Effector memory CD4-positive, alpha-beta T cell (primary cell): Measurements from ENCODE around the gene GNPAT.

ENCODE experiments used
- DNase-seq, 3 donors: peaks; one replicate each; pipeline ENCODE4 v3.0.0-alpha.2; 2020
- H3K27ac ChIP-seq: 2 replicates; pipeline ENCODE4 v1.7.0; 2013; ENCODE audit warnings: mild to moderate bottlenecking, low read length, moderate library complexity; ENCODE audit not compliant: insufficient read depth, poor library complexity, severe bottlenecking
- H3K27me3 ChIP-seq: replicated peaks from 2 replicates; pipeline ENCODE4 v1.7.0; 2013; ENCODE audit warnings: mild to moderate bottlenecking, low read length; ENCODE audit not compliant: insufficient read depth, control insufficient read depth, poor library complexity, severe bottlenecking
- H3K36me3 ChIP-seq: 2 replicates; pipeline ENCODE4 v1.7.0; 2013; ENCODE audit warnings: mild to moderate bottlenecking, low read length, moderate library complexity; ENCODE audit not compliant: control insufficient read depth, insufficient read depth
- H3K4me1 ChIP-seq: 2 replicates; pipeline ENCODE4 v1.7.0; 2013; ENCODE audit warnings: low read length, mild to moderate bottlenecking; ENCODE audit not compliant: control insufficient read depth, insufficient read depth, poor library complexity, severe bottlenecking
- H3K4me3 ChIP-seq: 2 replicates; pipeline ENCODE4 v1.7.0; 2013; ENCODE audit warnings: low read length, low read depth, mild to moderate bottlenecking; ENCODE audit not compliant: insufficient read depth, poor library complexity, severe bottlenecking
- H3K9me3 ChIP-seq: 2 replicates; pipeline ENCODE4 v1.7.0; 2013; ENCODE audit warnings: mild to moderate bottlenecking, low read length, moderate library complexity; ENCODE audit not compliant: control insufficient read depth

The GNPAT gene

DNA sequence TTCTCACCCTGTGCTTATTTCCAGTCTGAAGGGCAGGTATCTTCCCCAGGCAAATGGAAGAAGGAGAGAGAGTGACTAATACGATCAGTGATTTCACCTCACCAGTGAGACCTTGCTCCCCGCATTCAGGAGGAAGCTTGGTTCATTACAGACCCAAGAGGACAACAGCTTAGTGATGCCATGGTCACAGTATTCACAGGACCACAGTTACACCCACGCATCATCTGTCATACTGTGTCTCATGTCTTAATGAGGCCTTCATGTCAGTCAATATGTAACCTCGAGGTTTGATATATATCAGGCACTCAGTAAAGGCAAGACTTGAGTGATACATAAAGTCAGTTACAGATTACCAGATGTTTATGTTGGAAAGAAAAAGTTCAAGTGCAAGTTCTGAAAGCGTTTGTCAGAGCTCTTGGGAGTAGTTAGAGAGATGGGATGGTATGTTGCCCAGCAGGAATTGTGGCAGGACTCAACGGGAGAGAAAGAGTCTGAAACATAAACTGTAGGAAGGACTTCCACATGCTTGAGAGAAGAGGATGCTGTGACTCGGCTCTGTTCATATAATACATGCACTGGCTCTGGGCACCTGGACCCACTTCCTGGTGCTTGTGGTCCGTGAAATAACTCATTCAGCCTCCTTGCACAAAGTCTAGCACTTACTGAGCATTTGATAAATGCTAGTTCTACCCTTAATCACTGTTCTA is 33.3 kb downstream of the GNPAT start:
- no peaks in the 10 kb centered on the region for H3K9me3 ChIP-seq
- H3K27ac ChIP-seq, result no peak overlapping the region
- no peaks in the 10 kb centered on the region for H3K27me3 ChIP-seq
- peaks cover 45% of the 10 kb centered on the region for H3K36me3 ChIP-seq
- no peak for DNase-seq
- H3K4me3 ChIP-seq, result no peak overlapping the region
- no peaks in the 10 kb centered on the region for H3K4me1 ChIP-seq

DNA sequence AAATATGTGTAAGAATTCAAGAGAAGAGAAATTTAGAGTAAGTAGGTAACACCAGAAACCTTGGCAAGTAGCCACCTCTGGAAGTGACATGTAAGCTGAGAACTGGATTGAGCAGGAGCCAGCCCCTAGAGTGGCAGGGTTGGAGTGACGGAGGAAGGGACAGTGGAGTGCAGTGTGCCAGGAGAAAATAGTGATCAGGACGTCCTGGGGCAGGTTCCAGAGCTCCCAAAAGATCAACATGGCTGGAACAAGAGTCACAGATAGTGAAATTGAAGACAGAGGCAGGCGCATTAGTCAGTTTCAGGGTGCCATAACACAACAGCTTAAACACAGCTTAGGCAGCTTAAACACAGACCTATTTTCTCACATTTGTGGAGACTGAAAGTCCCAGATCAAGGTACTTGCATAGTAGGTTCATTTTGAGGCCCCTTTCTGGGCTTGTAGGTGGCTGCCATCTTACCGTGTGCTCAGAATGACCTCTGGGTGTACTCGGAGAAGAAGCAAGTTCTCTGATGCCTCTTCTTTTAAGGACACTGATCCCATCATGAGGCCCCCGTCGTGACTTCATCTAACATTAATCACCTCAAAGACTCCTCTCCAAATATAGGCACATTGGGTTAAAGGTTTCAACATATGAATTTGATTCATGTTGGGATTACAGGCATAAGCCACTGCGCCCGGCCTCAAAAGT is 37.2 kb downstream of the GNPAT start:
- Histone ChIP-seq H3K36me3 (peaks cover 33% of the 10 kb centered on the region), H3K4me3 (no peak overlapping the region), H3K27ac (no peak overlapping the region), H3K4me1 (no peaks in the 10 kb centered on the region), H3K9me3 (no peaks in the 10 kb centered on the region), H3K27me3 (no peaks in the 10 kb centered on the region)
- DNase-seq, result no peak

DNA sequence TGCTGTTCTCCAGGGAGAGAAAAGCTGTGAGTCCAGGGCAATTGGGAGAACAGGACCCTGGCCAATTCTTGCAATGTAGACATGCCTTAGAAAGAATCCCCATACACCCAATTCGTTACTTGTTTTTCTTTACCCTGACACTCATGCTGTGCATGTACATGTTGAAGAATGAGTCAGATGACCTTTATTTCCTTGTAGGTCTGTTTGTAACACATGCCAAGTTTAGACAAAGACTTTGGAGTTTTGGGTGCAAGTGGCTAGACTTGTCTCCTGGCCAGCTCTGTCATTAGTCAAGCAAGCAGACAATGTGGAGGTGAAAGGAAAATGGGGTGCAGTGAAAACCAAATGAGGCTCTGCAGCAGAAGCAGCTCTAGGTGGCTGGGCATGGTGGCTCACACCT is 38.1 kb downstream of the GNPAT start:
- Histone ChIP-seq H3K27ac (no peak overlapping the region), H3K4me1 (no peaks in the 10 kb centered on the region), H3K4me3 (no peak overlapping the region), H3K27me3 (no peaks in the 10 kb centered on the region), H3K9me3 (no peaks in the 10 kb centered on the region), H3K36me3 (peaks cover 26% of the 10 kb centered on the region)
- DNase-seq, result no peak

DNA sequence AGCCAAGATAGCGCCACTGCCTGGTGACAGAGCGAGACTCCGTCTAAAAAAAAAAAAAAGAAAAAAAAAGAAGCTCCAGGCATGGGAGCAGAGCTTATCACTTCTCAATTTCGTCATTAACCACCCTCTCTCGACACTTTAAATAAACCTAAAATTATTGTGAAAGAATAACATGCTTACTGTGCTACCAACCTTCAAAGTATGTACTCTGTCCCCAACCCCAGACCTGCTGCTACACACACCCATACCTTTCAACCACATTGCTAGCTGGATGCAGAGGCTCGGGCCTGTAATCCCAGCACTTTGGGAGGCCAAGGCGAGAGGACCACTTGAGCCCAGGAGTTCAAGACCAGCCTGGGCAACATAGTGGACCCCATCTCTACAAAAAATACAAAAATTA is 38.7 kb downstream of the GNPAT start:
- H3K27ac ChIP-seq, result no peak overlapping the region
- H3K27me3 ChIP-seq, result no peaks in the 10 kb centered on the region
- H3K36me3 ChIP-seq, result peaks cover 20% of the 10 kb centered on the region

DNA sequence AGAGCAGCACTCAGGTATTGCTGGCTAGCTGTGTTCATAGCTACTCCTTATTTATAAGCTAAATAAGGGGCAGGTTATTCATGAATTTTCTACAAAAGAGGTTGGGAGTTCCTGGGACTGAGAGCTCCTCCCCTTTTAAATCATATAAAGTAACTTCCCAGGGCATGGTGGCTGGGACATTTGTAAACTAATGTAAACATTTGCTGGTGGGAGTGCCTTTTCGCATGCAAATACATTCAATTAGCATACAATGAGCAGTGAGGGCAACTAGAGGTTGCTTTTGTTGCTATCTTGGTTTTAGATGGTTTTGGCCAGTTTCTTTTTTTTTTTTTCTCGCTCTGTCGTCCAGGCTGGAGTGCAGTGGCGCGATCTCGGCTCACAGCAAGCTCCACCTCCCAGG is 43.4 kb downstream of the GNPAT start:
- no peaks in the 10 kb centered on the region for H3K36me3 ChIP-seq
- DNase-seq, result no peak
- H3K9me3 ChIP-seq, result no peaks in the 10 kb centered on the region
- no peak overlapping the region for H3K4me3 ChIP-seq
- H3K27ac ChIP-seq, result no peak overlapping the region
- no peaks in the 10 kb centered on the region for H3K4me1 ChIP-seq
- H3K27me3 ChIP-seq, result no peaks in the 10 kb centered on the region

More for the DNA sequence above, 38.7 kb downstream of the GNPAT start:
- Histone ChIP-seq H3K9me3 (no peaks in the 10 kb centered on the region), H3K4me1 (no peaks in the 10 kb centered on the region), H3K4me3 (no peak overlapping the region)
- DNase-seq, result no peak

DNA sequence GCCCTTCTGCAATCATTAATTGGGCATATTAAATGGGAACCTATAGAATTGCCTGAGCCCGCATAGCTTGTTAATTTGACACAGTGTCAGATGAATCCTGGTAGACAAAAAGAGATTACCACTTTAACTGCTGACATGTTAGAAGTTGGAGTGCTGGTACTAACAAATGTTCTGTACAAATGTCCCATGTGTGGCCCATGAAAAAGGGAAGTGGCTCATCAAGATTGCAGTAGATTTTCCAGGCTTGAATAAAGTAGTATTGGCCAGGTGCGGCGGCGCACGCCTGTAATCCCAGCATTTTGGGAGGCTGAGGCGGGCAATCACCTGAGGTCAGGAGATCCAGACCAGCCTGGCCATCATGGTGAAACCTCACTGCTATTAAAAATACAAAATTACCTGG is 45.6 kb downstream of the GNPAT start:
- no peaks in the 10 kb centered on the region for H3K27me3 ChIP-seq
- DNase-seq, result no peak
- no peaks in the 10 kb centered on the region for H3K9me3 ChIP-seq
- no peak overlapping the region for H3K27ac ChIP-seq
- no peak overlapping the region for H3K4me3 ChIP-seq
- no peaks in the 10 kb centered on the region for H3K4me1 ChIP-seq
- H3K36me3 ChIP-seq, result no peaks in the 10 kb centered on the region

DNA sequence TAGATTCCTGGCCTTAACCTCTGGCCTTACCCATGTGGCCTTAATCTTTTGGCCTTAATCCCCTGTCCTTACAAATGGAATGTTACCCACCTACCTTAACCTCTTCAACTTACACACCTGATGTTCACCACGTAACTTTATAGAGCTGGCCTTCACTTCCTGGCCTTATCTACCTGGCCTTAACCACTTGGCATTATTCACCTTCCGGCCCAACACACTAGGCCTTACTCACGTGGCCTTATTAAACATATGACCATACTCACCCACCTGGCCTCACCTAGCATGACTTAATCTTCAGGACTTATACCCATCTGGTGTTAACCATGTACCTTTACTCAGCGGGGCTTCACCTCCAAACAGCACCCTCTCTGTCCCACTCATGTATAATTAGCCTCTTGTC is 54.9 kb downstream of the GNPAT start:
- Histone ChIP-seq H3K4me3 (no peak overlapping the region), H3K4me1 (no peaks in the 10 kb centered on the region), H3K9me3 (no peaks in the 10 kb centered on the region), H3K27me3 (no peaks in the 10 kb centered on the region), H3K27ac (no peak overlapping the region), H3K36me3 (no peaks in the 10 kb centered on the region)
- no peak for DNase-seq

DNA sequence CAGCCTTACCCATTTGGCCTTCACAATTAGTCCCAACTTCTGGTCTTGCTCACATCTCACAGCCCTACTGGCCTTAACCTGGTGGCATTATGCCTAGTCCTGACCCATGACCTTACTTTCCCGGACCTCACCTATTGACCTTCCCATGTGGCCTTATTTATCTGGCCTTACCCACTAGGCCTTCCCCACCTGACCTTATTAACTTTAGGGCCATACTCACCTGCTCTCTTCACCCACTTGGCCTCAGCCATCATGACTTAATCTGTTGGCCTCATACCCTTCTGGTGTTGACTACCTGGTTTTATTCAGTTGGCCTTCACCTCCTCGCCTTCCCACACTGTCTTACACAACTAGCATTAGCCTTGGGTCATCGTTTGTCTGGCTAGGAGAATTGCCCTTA is 61.0 kb downstream of the GNPAT start:
- Histone ChIP-seq H3K27me3 (no peaks in the 10 kb centered on the region), H3K4me3 (no peak overlapping the region), H3K36me3 (no peaks in the 10 kb centered on the region), H3K27ac (no peak overlapping the region), H3K4me1 (no peaks in the 10 kb centered on the region), H3K9me3 (no peaks in the 10 kb centered on the region)
- no peak for DNase-seq

DNA sequence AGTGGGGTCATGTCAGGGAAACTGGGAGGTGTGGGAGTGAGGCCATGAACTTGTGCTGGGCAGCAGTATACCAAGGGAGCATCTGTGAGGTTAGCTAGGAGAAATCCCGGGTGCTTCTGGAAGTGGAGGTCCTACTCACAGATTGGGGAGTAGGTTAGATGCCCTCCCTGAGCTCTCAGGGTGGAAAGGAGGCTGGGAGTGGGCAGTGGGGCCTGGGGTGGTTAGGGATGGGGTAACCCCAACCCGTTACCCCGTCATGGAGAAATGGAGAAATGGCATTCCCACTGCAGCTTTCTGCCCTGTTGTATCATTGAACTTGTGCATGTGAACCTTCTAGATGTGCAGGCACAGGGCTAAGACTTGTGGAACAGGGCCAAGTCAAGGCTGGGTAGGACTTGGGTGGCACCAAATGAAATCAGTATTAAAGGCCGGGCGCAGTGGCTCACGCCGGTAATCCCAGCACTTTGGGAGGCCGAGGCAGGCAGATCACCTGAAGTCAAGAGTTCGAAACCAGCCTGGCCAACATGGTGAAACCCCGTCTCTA is 69.5 kb downstream of the GNPAT start:
- Histone ChIP-seq H3K4me1 (no peaks in the 10 kb centered on the region), H3K27me3 (no peaks in the 10 kb centered on the region), H3K36me3 (no peaks in the 10 kb centered on the region), H3K27ac (no peak overlapping the region), H3K9me3 (no peaks in the 10 kb centered on the region), H3K4me3 (no peak overlapping the region)
- DNase-seq, result no peak

DNA sequence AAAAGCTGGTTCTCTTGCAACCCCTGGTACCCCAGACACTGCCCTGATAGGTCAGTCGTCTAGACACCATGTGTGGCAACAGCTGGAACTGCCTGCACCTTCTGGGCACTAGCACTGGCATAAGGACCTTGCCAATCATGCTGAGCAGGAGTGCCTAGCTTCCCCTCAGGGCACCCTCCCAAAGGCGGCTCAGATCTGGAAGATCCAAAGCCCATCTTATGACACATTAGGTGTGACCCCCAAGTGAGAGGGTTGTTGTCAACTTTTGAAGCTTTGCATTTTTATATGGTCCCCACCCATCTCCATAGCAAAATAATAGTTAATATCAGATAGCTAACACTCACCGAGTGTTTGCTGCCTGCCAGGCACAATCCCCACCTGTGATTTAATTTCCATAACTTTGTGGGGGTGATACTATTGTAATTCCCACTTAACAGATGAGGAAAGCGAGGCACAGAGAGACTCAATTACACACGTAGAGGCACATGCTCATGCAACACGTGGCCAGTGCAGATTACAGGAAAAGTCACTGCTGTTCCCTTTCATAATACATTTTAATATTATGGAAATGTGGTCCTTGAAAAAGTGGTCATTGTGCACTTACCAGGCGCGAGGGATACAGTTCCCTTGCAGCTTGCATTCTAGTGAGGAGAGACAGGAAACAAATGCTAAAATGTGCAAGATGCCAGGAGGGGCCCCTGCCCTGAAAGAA is 70.9 kb downstream of the GNPAT start:
- Histone ChIP-seq H3K4me1 (no peaks in the 10 kb centered on the region), H3K4me3 (no peak overlapping the region), H3K27me3 (no peaks in the 10 kb centered on the region), H3K36me3 (no peaks in the 10 kb centered on the region), H3K9me3 (no peaks in the 10 kb centered on the region), H3K27ac (no peak overlapping the region)
- DNase-seq, result no peak
